ENCODE results near the gene ADD1. TPM values are rescaled to one million over a fixed set of nuclear protein-coding genes. Genes with fewer than 3 reads are reported as not detected.

ADD1 gene
- total RNA-seq, 4 donors from 2014 or later = 270 to 449 (median 327) TPM

- Histone ChIP-seq H3K4me3 (no peak overlapping the region), H3K9me3 (no peaks in the 10 kb centered on the region), H3K27me3 (no peaks in the 10 kb centered on the region), H3K4me1 (peaks cover 0 to 3% (median 0%) of the 10 kb centered on the region in 4 donors), H3K27ac (no peak overlapping the region), H3K36me3 (peaks cover 4 to 99% (median 38%) of the 10 kb centered on the region in 3 donors)
- WGBS, 2 donors = 84 to 92% methylated on average over 19 of the region's 19 CpGs
- no peak for TF ChIP-seq POLR2A (IDR thresholded peaks at IDR 0.05)
- no peak for TF ChIP-seq CTCF (IDR thresholded peaks at IDR 0.05)
- no peak for TF ChIP-seq EP300 (IDR thresholded peaks at IDR 0.05)
- no peak for DNase-seq (ENCODE audit: low spot score in 2 of 2)
Measured at GRCh38 chr4:2946812-2947600, 103.4 kb downstream of the ADD1 start.

GRCh38 chr4:2947926-2948325, 104.3 kb downstream of the ADD1 start:
- Histone ChIP-seq H3K9me3 (no peaks in the 10 kb centered on the region), H3K4me3 (no peak overlapping the region), H3K36me3 (peaks cover 4 to 99% (median 38%) of the 10 kb centered on the region in 3 donors), H3K4me1 (peaks cover 0 to 2% (median 0%) of the 10 kb centered on the region in 4 donors), H3K27ac (no peak overlapping the region), H3K27me3 (no peaks in the 10 kb centered on the region)
- no peak for TF ChIP-seq EP300 (IDR thresholded peaks at IDR 0.05)
- TF ChIP-seq CTCF (IDR thresholded peaks at IDR 0.05) = no peak
- no peak for TF ChIP-seq POLR2A (IDR thresholded peaks at IDR 0.05)
- WGBS, 2 donors = 72 to 73% methylated on average over 8 to 11 of the region's 11 CpGs
- no peak for DNase-seq (ENCODE audit: low spot score in 2 of 2)

- H3K4me1 ChIP-seq = no peaks in the 10 kb centered on the region
- H3K27me3 ChIP-seq = no peaks in the 10 kb centered on the region
- H3K9me3 ChIP-seq = no peaks in the 10 kb centered on the region
- peaks cover 4 to 99% (median 49%) of the 10 kb centered on the region in 3 donors for H3K36me3 ChIP-seq
- no peak for DNase-seq (ENCODE audit: low spot score in 2 of 2)
- no peak overlapping the region for H3K4me3 ChIP-seq
- TF ChIP-seq POLR2A (IDR thresholded peaks at IDR 0.05) (no peak), CTCF (IDR thresholded peaks at IDR 0.05) (peak in 4 of 5 experiments; percentile 12 to 27 (median 20))
- 88 to 89% methylated on average over 14 of the region's 14 CpGs for WGBS, 2 donors
- no peak overlapping the region for H3K27ac ChIP-seq
Measured at GRCh38 chr4:2948895-2949781, 105.5 kb downstream of the ADD1 start.

GRCh38 chr4:2949782-2950125, 106.1 kb downstream of the ADD1 start:
- Histone ChIP-seq H3K4me3 (no peak overlapping the region), H3K9me3 (no peaks in the 10 kb centered on the region), H3K4me1 (no peaks in the 10 kb centered on the region), H3K27me3 (no peaks in the 10 kb centered on the region), H3K36me3 (peaks cover 4 to 99% (median 45%) of the 10 kb centered on the region in 3 donors), H3K27ac (no peak overlapping the region)
- TF ChIP-seq POLR2A (IDR thresholded peaks at IDR 0.05) (no peak), CTCF (IDR thresholded peaks at IDR 0.05) (no peak)
- WGBS, 2 donors = 89 to 93% methylated on average over 11 of the region's 11 CpGs
- no peak for DNase-seq (ENCODE audit: low spot score in 2 of 2)

Data from tibial nerve (tissue), 4 donors.